Daoy (cell line): ENCODE data around the gene SLC12A7. TPM values are rescaled to one million over a fixed set of nuclear protein-coding genes. Genes with fewer than 3 reads are reported as not detected.
"Not testable (repeated sequence)": the region's sequence is repeated elsewhere in the genome, so short reads cannot be mapped to it uniquely, and the experiment has no call there.

Experiments
- DNase-seq: peaks from one replicate; pipeline ENCODE4 v3.0.0-alpha.2; 2015; ENCODE audit warnings: low read depth
- total RNA-seq: library from RNA; depleted of rRNA; stranded (reverse); fragments of >200 nt; shearing (Covaris generic); gene quantifications from 2 replicates; pipeline ENCODE4 v1.2.3, GENCODE V29; 2014

SLC12A7 gene
- total RNA-seq, 1 experiment from 2014 or later = 3.0 TPM

DNA sequence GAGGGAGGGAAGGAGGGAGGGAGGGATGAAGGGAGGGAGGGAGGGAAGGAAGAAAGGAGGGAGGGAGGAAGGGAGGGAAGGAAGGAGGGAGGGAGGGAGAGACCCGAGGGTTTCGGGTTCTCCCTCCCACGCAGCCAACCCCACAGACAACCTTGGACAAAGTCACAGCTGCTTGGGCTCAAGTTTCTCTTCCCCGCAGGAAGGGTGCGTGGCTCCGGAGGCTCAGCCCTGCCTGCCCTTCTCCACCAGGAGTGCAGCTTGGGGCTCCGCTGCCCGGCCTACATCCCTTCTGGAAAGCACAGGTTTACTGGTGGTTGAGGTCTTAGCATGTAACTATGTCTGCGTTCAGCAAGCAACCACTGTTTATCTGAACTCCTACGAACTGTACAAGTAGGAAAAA lies 15.0 kb downstream of the SLC12A7 start:
- no peak for DNase-seq

DNA sequence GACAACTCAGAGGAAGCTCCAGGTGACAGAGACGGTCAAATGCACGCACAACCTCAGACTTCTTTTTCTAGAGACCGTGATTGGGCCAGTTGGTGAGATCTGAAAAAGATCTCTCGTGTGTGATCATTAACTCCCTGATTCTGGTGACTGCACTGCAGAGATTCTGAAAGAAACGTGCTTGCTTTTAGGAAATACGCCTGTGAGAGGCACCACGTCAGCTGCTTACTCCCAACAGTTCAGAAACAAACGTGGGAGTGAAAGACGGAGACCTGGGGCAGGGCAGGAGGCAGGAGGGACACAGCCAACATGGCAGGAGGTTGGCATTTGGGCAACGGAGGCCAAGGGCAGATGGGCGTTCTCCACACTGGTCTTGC lies 15.9 kb downstream of the SLC12A7 start:
- no peak for DNase-seq

DNA sequence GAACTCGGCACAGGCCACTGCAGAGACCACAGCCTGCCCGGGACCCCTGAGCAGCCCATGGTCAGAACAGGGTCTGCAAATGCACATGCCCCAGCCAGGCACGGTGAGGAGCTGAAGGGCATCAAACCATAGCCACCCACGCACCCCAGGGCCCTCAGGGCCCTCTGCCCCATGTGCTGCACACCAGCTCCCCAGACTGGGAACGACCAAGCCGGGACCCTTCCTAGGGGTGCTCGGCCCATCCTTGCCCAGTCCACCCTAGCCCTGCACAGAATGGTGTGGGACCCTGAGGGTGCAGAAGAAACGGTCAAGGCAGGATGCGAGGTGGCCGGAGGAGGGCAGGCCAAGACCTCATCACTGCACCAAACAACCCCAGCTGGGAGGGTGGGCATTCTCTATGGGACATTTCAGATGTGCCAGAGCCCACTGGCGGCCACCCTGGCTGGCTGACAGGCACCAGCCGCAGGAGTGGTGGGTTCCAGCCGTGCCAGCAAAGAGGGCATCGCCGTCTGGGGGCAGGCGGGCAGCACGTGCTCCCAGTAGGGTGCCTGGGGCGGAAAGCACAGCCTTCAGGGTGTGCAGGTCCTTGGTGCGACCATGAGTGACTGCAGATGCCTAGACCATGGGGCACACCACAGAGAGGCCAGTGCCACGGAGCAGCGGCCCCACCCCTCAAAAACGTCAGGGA lies 16.4 kb downstream of the SLC12A7 start:
- DNase-seq = no peak

DNA sequence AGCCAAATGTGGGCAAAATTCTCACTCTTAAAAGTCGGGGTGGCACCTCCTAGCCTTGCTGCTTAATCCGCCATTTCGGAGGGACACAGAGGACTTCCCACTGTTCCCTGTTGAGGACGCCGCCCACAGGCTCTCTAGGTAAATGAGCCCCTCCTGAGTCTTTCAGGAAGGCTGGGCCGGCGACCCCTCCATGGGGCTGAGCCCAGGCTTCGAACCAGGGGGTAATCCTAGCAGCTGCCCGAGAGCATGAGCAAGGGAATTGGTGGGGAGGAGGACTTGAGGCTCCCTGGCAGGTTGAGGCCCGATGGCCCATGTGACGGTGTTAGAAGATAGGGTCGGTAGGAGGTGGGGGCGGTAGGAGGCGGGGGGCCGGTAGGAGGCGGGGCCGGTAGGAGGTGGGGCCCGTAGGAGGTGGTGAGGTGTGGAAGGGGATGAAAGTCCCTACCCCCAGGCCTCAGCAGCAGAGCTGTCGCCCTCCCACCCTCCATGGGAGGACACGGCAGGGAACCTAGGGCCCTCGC lies 17.1 kb downstream of the SLC12A7 start:
- DNase-seq = no peak

DNA sequence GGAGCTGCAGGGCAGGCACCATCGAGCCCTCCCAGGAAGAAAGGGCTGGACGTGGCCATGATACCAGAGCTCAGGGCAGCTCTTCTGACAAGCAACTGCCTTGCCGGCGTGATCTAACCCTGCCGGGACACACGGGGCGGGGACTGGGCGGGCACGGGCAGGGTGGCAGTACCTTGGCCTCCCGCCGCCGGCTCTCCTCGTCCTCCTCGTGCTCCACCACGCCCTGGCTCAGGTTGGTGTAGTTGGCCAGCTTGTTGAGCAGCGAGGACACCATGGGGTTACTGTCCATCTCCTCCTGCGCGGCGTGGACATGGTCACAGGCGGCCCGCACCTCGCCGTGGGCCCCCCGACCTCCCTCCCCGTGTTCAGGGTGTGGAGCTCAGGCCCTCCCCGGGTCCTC lies 18.5 kb downstream of the SLC12A7 start:
- no peak for DNase-seq

DNA sequence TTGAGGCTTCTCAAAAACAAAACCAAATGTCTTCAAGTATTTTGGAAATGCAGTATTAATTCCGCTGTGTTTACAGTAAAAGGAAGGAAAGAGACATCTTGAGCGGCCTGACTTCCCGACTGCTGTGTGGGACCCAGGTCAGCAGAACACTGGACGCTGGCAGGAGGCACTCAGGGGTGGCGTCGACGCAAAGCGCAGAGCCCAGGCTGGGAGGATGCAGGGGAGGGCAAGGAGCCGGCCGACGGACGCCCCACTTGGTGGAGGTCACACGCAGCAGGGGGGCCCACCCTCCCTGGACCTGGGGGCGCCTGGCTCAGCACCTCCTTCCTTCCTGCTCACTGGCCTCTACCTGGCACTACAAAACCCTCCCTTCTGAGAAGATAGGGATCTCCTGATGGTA lies 19.7 kb downstream of the SLC12A7 start:
- no peak for DNase-seq

DNA sequence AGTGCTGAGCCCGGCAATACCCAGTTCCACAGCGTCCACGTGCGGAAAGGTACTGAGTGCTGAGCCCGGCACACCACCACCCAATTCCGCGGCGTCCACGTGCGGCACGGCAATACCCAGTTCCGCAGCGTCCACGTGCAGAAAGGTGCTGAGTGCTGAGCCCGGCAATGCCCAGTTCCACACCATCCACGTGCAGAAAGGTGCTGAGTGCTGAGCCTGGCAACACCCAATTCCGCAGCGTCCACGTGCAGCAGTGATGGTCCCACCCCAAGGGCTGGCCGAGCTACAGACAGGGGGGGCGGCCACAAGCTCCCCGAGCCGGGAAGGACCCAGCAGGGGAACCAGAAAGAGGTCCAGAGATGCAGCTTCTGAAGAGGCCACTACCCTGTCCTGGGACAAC lies 20.2 kb downstream of the SLC12A7 start:
- DNase-seq = no peak

DNA sequence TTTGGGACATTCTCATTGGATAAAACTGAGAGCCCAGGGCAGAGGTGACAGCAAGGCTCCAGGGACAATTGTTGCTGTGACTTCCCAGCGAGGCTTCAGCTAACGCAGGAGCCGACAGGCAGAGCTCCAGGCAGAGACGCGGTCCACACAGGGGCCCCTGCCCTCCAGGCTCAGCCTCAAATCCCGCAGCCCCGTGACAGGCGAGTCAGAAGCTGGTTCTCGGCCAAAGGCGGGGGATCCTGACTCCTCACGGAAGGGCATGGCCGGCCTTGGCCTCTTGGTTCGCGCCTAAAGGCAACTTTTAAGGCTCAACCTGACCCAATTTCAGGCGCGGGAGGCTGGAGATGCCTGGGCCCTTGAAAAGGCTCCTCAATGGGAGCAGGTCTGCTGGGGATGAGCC lies 21.3 kb downstream of the SLC12A7 start:
- no peak for DNase-seq

DNA sequence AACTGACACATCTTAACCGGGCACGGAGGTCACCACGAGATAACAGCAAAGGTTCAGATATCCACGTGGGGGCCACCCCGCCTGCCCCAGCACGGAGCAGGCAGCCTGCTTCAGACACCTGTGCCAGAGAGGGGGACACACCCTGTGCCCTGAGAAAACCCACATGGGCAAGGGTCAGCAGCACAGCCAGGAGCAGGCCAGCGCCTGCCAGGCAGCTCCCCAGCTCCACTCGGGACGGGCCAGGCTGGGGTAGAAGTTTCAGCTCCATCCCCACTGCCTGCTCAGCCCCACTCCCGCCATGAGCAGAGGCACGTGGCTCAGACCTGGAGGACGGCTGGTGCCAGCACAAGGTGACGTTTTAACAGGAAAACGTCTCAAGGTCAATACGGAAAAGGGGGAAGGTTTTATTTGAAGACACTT lies 22.2 kb downstream of the SLC12A7 start:
- no peak for DNase-seq

DNA sequence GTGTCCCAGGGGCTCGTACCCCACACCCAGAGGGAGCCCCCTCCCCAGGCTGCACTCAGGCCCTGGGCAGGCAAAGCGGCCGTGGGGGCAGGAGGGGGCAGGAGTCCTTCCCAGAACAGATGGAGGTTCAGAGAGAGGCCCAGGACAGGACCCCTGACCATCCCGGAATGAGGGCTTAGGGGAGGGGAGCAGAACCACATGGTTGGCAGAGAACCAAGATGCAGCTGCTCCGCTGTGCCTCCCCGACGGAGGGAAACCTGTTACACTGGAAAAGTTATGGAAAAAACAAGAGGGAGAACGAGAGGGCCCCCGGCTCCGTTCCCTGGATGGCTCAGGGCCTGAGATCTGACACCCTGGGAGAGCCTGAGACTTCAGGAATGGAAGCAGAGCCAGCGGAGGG lies 22.7 kb downstream of the SLC12A7 start:
- DNase-seq = no peak

DNA sequence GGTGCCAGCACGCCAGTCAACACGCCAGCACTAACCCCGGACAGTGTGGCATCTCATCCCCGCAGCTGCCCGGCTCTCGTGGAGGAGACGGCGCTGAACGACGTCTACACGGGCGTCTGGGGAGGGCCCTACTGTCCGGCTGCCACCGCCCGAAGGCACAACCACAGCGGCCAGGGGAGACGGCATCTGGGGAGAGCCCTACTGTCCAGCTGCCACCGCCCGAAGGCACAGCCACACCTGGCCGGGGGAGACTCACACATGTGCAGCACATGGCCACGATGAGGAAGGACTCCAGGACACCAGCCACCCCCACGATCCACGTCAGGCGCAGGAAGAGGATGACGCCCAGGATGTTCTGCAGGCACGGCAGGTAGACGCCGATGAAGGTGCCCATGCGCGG lies 23.1 kb downstream of the SLC12A7 start:
- DNase-seq = no peak

DNA sequence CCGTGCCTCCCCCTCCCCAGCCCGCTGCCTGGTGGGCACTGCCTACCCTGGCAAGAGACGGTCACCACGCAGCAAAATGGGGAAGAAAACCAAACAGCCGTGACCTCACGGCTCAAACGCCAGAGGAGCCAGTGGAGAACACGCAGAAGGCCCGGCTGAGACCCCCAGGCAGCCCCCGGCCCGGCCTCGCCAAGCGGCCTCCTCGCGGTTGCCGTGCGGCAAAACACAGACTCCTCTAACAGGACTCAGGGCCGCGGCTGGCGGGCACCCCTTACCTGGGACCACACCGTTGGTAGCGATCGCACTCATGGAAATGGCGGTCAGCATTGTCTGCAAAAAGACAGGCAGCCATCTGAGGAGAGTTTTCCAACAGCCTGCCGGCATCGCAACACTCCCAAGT lies 23.8 kb downstream of the SLC12A7 start:
- no peak for DNase-seq

DNA sequence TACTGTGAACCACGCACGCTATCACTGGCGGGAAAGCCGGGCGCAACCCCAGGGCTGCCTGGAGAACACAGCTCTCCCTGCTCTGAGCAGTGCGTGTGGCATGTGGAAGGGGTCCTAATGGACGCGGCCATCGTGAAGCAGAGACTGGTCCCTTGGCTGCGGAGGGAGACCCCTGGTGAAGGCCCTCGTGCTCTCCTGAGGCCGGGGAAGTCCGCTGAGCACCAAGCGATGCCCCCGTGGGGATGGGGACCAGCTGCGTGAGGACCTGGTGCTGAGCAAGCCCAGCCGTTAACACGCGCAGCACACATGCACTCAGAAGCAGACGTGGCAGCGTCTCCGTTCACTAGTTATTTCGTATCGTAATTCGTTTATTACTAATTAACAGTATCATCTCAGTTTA lies 24.4 kb downstream of the SLC12A7 start:
- DNase-seq = no peak

DNA sequence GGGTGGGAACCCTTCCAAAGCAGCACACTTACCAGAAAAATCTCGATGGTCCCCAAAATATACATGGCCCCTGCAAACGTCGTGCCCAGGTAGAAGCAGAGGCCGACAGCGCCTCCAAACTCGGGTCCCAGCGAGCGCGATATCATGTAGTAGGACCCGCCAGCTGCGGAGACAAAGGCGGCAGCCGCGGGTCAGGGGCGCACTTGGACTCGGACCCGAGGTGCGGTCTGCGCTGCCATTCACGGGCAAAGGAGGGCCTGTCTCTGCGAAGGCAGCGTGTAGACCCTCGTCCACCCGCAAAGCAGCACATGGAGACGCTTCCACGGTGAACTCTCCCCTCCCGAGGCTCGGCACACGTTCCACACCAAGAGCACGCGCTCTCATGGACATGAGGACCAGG lies 25.0 kb downstream of the SLC12A7 start:
- DNase-seq = no peak

DNA sequence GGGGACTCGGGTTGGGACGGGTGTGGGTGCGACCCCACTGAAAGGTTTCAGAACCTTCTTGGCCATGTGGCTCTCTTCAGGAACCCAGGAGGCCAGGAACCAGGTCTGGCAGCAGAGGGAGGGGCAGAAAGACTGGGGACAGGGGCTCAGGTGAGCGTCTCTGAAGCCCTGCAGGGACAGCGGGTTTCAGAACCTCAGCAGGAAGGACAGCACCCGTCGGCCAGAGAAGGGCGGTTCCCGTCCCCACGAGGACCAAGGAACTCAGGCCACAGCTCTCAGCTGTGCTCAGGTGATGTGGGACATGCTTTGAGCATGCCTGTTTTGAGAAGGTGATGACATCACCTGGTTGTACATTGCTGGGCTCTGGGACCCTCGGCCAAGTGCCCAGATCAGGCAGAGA lies 25.7 kb downstream of the SLC12A7 start:
- DNase-seq = no peak

DNA sequence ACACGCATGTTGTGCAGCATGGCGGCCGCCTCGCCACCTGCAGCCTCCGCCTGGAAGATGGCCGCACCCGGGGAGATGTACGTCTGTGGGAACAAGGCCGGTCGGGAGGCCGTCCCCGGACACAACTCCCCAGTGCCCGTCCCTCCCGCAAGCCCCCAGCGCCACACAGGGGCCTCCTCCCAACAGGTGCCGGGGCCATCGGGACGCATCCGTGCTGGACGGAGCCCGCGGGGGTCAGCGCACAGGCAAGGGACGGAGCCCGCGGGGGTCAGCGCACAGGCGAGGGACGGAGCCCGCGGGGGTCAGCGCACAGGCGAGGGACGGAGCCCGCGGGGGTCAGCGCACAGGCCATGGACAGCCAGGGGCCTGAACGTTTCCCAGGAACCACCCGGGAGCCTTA lies 26.5 kb downstream of the SLC12A7 start:
- no peak for DNase-seq

DNA sequence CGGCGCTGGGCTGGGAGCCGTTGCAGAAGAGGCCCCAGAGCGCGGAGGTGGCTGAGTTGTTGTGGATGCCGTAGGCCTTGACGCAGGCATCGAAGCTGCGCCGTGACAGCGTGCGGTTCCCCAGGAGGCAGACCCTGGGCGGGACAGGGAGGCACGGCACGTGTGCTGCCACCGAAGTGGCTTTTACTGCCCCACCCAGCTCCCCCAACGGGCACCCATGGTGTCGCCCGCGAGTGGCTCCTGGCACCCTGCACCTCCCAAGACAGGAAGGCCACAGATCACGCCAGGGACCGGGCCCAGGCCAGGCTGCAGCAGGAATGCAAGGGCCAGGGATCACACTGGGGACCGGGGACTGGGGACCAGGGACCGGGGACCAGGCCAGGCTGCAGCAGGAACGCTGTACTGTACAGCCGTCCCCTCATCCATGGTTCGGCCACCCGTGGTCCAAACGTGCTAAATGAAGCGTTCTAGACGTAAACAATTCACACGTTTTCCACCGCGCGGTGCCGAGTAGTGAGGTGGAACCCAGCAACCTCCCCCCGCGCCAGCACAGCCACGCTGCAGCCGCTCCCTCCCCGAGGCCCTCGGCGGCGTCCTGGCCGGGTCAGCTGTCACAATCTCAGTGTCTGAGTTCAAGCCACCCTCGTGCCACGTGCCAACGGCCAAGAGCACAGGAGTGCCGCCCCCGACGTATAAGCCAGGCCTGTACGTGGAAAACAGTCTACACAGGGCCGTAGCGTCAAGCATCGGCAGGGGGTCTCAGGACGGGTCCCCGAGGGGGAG lies 27.8 kb downstream of the SLC12A7 start:
- DNase-seq = no peak

DNA sequence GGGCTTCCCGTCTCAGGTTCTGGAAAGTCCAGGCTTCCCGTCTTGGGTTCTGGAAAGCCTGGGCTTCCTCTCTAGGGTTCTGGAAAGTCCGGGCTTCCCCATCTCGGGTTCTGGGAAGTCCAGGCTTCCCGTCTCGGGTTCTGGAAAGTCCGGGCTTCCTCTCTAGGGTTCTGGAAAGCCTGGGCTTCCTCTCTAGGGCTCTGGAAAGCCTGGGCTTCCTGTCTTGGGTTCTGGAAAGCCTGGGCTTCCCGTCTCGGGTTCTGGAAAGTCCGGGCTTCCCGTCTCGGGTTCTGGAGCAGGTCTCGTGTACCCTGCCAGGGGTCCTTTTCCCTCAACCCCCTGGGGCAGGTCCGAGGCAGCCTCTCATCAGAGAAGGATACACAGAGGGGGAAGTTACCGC lies 28.8 kb downstream of the SLC12A7 start:
- DNase-seq = not testable (repeated sequence)

DNA sequence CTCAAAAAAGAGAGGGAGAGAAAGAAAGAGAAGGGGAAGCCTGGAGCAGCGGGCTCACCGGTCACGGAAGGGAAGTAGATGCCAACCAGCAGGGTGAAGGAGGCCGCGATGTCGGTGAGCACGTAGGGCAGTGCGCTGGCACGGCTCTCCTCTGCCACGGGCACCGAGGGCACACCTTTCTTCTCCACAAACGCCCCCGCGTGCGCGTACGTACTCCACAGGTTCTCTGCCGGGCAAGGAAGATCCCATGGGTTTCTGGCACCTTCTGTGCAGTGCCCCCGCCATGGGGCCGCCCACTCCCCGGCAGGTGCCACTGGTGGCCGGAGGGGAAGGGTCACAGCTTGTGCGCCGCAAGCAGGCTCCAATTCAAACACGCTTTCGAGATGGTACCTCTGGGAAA lies 30.3 kb downstream of the SLC12A7 start:
- DNase-seq = no peak

DNA sequence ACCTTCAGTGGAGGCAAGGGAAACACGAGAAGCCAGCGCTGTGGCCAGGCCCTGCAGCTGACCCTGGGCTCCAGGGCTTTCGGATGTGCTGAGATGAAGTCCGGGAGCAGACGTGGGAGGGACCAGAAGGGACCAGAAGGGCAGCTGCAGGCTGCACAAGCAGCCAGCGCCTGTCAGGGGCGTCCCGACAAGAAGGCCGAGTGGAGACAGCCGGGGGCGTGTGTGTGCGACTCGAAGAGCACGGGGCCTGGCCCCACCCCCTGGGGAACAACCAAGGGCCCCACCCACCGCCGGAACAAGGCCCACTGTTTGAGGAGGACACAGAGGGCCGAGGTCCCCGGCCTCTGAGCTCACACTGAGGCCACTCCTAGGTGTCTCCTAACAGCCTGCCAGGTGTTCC lies 31.4 kb downstream of the SLC12A7 start:
- no peak for DNase-seq

DNA sequence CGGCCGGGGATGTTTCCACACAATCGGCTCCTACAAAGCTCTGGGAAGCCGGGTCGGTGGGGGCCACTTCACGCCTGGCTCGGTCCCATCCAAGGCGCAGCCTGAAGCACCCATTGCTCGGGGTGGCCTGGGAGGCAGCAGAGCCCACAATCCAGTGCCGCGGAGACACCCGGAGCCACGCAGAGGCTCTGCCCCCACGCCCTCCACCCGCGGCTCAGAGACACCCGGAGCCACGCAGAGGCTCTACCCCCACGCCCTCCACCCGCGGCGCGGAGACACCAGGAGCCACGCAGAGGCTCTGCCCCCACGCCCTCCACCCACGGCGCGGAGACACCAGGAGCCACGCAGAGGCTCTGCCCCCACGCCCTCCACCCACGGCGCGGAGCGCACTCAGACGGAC lies 31.9 kb downstream of the SLC12A7 start:
- no peak for DNase-seq

DNA sequence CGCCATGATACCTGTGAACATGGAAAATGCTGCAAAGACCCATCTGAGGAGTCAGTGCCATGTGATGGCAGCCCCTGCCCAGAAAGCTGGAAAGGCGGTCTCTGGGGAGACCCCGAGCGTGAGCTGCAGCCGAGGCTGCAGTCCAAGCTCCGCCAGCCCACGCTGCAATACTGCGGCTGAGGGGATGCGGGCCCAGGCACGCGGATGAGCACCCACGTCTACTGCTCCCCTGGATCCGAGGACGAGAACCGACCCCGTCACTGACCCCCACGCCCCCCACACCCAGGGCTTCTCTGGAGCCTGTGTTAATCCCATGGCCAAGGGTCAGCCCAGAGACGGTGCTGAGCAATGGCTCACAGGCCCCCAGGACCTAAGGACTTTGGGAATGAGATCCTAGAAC lies 32.4 kb downstream of the SLC12A7 start:
- DNase-seq = no peak

DNA sequence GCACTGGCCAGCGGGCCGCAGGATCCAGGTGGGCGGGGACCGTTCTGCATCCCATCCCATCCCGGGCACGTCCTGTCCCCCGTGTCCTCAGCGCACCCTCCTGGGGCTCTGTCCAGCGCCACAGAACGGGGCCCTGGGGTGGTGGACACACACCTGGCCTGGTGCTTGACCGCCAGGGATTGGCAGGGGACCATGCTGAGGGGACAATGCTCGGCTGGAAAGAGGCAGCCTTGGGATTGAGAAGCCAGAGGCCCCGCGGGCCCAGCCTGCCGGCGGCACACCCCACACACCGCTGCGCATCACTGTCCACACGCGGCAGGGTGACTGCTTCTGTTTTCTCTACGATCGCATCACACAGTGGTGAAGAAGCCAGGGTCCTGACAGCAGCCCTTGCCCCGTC lies 33.0 kb downstream of the SLC12A7 start:
- no peak for DNase-seq
